HTERT RPE-1 (cell line): ENCODE results near the gene ZNF669.
"Not testable (repeated sequence)": the region's sequence is repeated elsewhere in the genome, so short reads cannot be mapped to it uniquely, and the experiment has no call there.

ENCODE experiments used
- in situ Hi-C: fragments of 300-500 bp; cut with MboI; formaldehyde crosslinking; loops from 4 replicates; pipeline ENCODE4 v1.14.3; 2020; ENCODE audit warnings: low sequenced_read_pairs

The ZNF669 gene

GRCh38 chr1:247103859-247104591 is at the start of gene ZNF669:
Gene ZNF669 (minus strand): TSS chr1:247104356. CDS start chr1:247104199, 157 bp downstream.
- in situ Hi-C loops: no loop called here

- in situ Hi-C loops: no loop called here
These were observed 43.6 kb upstream of the ZNF669 start for GRCh38 chr1:247147781-247148180.

GRCh38 chr1:247147120-247147519 is 43.0 kb upstream of the ZNF669 start:
- in situ Hi-C loops: not testable (repeated sequence)

GRCh38 chr1:247146671-247147070 is 42.5 kb upstream of the ZNF669 start:
- in situ Hi-C loops: no loop called here

GRCh38 chr1:247145279-247145678 is 41.1 kb upstream of the ZNF669 start:
- in situ Hi-C loops: no loop called here

- in situ Hi-C loops: not testable (repeated sequence)
These were observed 35.4 kb upstream of the ZNF669 start for GRCh38 chr1:247139557-247139956.

- in situ Hi-C loops: no loop called here
These were observed 27.1 kb upstream of the ZNF669 start for GRCh38 chr1:247131236-247131635.

GRCh38 chr1:247127519-247128282 is 23.5 kb upstream of the ZNF669 start:
- in situ Hi-C loops: not testable (repeated sequence)

- in situ Hi-C loops: not testable (repeated sequence)
These were observed 22.4 kb upstream of the ZNF669 start for GRCh38 chr1:247126601-247127000.

- in situ Hi-C loops: not testable (repeated sequence)
These were observed 22.0 kb upstream of the ZNF669 start for GRCh38 chr1:247126166-247126565.

- in situ Hi-C loops: no loop called here
These were observed 17.2 kb upstream of the ZNF669 start for GRCh38 chr1:247121382-247121781.

GRCh38 chr1:247120408-247120668 is 16.2 kb upstream of the ZNF669 start:
- in situ Hi-C loops: not testable (repeated sequence)

GRCh38 chr1:247119600-247120407 is 15.6 kb upstream of the ZNF669 start:
- in situ Hi-C loops: no loop called here

GRCh38 chr1:247118946-247119446 is 14.8 kb upstream of the ZNF669 start:
- in situ Hi-C loops: no loop called here

- in situ Hi-C loops: no loop called here
These were observed 11.4 kb upstream of the ZNF669 start for GRCh38 chr1:247115545-247115944.

- in situ Hi-C loops: no loop called here
These were observed 11.0 kb upstream of the ZNF669 start for GRCh38 chr1:247115141-247115510.

- in situ Hi-C loops: no loop called here
These were observed 10.4 kb upstream of the ZNF669 start for GRCh38 chr1:247114351-247115140.

- in situ Hi-C loops: no loop called here
These were observed 9.6 kb upstream of the ZNF669 start for GRCh38 chr1:247113733-247114271.

GRCh38 chr1:247113094-247113497 is 8.9 kb upstream of the ZNF669 start:
- in situ Hi-C loops: no loop called here

GRCh38 chr1:247112479-247112781 is 8.3 kb upstream of the ZNF669 start:
- in situ Hi-C loops: no loop called here
